AG04449 (cell line): ENCODE data around the gene WDR46.
"Not testable (repeated sequence)": the region's sequence is repeated elsewhere in the genome, so short reads cannot be mapped to it uniquely, and the experiment has no call there.

Source experiments
- CTCF ChIA-PET: fragments of 350-600 bp; formaldehyde crosslinking; extraction: SDS; loops from one replicate; lab custom pipeline; 2021; ENCODE audit warnings: antibody characterized with exemption; lab: Yijun Ruan, JAX
- POLR2A ChIA-PET: fragments of 400-600, 350-600 bp; formaldehyde crosslinking; extraction: SDS; loops from one replicate; lab custom pipeline; 2020; ENCODE audit warnings: antibody characterized with exemption, inconsistent platforms; lab: Yijun Ruan, JAX
- DNase-seq: peaks from one replicate; pipeline ENCODE4 v3.0.0-alpha.2; 2010; ENCODE audit warnings: low read depth, low spot score
- H3K4me3 ChIP-seq: 2 replicates; pipeline ENCODE4 v1.5.1; 2011; ENCODE audit warnings: low read depth, mild to moderate bottlenecking, control low read depth, low read length
- CTCF ChIP-seq: IDR thresholded peaks from one replicate; pipeline ENCODE4 v1.5.1; 2011; ENCODE audit warnings: mild to moderate bottlenecking, moderate library complexity, low read length, control low read depth, inconsistent platforms; ENCODE audit not compliant: insufficient read depth; ENCODE audit errors: missing control alignments

Gene WDR46

GRCh38 chr6:33277663-33278391 is 11.2 kb downstream of the WDR46 start:
- peak overlapping the region; percentile 49; the same call in 1 of the 2 replicates for H3K4me3 ChIP-seq
- CTCF ChIA-PET: interaction anchor here (0.8 to 6.1 kb wide), 10 partner anchors 11 to 131 kb away, joined by 3 to 41 read pairs (median 4); partner anchors contain the start of genes PFDN6 and WDR46
- DNase-seq: no peak
- TF ChIP-seq CTCF: peak; percentile 17
- POLR2A ChIA-PET: interaction anchor here (0.6 to 3.9 kb wide), 11 partner anchors 10 to 306 kb away, joined by 3 to 57 read pairs (median 5); partner anchors contain the start of genes HSD17B8, PFDN6, RGL2 and WDR46

- H3K4me3 ChIP-seq: peak within 1 kb of the TSS; percentile 49
- peak; percentile 65 for TF ChIP-seq CTCF
- no peak for DNase-seq
- ChIA-PET POLR2A (interaction anchor here (0.6 to 3.9 kb wide), 11 partner anchors 11 to 305 kb away, joined by 3 to 57 read pairs (median 4); partner anchors contain the start of genes HSD17B8, PFDN6, RGL2 and WDR46), CTCF (interaction anchor here (0.8 to 6.1 kb wide), 12 partner anchors 12 to 131 kb away, joined by 3 to 41 read pairs (median 4); partner anchors contain the start of genes PFDN6 and WDR46)
These were observed 12.0 kb downstream of the WDR46 start, which contains the start of gene B3GALT4 for GRCh38 chr6:33276864-33277662. Gene B3GALT4, plus strand, starts transcription at chr6:33277123. Its CDS starts 297 bp downstream, at chr6:33277420.

GRCh38 chr6:33276581-33276863 is 12.5 kb downstream of the WDR46 start:
- no peak for TF ChIP-seq CTCF
- CTCF ChIA-PET: interaction anchor here (0.8 to 6.1 kb wide), 5 partner anchors 13 to 132 kb away, joined by 3 to 41 read pairs (median 5); partner anchors contain the start of genes PFDN6 and WDR46
- DNase-seq: no peak
- peak overlapping the region; percentile 49 for H3K4me3 ChIP-seq
- POLR2A ChIA-PET: interaction anchor here (1.2 to 3.9 kb wide), 5 partner anchors 12 to 305 kb away, joined by 3 to 57 read pairs (median 7); partner anchors contain the start of genes HSD17B8, PFDN6 and WDR46

- ChIA-PET POLR2A (interaction anchor here (0.8 to 3.9 kb wide), 6 partner anchors 12 to 1125 kb away, joined by 3 to 57 read pairs (median 6); partner anchors contain the start of genes HSD17B8, PFDN6 and WDR46), CTCF (interaction anchor here (0.8 to 6.1 kb wide), 4 partner anchors 12 to 132 kb away, joined by 3 to 41 read pairs (median 4); partner anchors contain the start of genes PFDN6 and WDR46)
- H3K4me3 ChIP-seq, DNase-seq: not testable (repeated sequence)
These were observed 13.1 kb downstream of the WDR46 start for GRCh38 chr6:33275795-33276580.

- ChIA-PET POLR2A (no interaction called here), CTCF (interaction anchor here (1.4 to 6.1 kb wide), 2 partner anchors 15 to 117 kb away, joined by 3 to 41 read pairs; partner anchors contain the start of genes PFDN6 and WDR46)
- DNase-seq: no peak
- peak overlapping the region; percentile 93 for H3K4me3 ChIP-seq
- no peak for TF ChIP-seq CTCF
These were observed 14.8 kb downstream of the WDR46 start for GRCh38 chr6:33273924-33274902.
